ENCODE measurements around the gene FGF14. TPM values are rescaled to one million over a fixed set of nuclear protein-coding genes. Genes with fewer than 3 reads are reported as not detected.

FGF14 gene
- total RNA-seq, 1 donor from 2014 or later, result 4.6 TPM

DNA sequence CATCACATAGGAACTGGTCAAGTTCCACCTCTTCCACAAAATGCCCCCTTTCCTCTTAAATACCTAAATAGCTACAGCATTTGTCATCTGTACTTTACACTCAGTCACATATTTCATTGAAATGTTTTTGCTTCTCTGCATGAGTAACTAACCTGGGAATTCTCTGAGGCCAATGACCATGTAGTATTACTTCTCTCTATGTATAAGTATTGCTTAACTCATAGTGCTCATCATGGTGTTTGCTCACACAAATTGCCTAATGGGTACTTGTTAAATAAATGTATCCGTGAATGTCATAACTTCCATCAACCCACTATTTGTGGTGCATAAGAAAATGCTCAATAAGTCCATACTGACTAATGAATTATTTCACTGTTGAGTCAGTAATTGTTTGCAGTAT is 115.5 kb downstream of the FGF14 start:
- no peak for DNase-seq (ENCODE audit: low spot score, unreplicated experiment)
- H3K27me3 Mint-ChIP-seq, result no peaks in the 10 kb centered on the region
- TF ChIP-seq, protein P1, sequence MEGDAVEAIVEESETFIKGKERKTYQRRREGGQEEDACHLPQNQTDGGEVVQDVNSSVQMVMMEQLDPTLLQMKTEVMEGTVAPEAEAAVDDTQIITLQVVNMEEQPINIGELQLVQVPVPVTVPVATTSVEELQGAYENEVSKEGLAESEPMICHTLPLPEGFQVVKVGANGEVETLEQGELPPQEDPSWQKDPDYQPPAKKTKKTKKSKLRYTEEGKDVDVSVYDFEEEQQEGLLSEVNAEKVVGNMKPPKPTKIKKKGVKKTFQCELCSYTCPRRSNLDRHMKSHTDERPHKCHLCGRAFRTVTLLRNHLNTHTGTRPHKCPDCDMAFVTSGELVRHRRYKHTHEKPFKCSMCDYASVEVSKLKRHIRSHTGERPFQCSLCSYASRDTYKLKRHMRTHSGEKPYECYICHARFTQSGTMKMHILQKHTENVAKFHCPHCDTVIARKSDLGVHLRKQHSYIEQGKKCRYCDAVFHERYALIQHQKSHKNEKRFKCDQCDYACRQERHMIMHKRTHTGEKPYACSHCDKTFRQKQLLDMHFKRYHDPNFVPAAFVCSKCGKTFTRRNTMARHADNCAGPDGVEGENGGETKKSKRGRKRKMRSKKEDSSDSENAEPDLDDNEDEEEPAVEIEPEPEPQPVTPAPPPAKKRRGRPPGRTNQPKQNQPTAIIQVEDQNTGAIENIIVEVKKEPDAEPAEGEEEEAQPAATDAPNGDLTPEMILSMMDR (IDR thresholded peaks at IDR 0.05; ENCODE audit: unreplicated experiment), result no peak
- no peaks in the 10 kb centered on the region for H3K4me1 Mint-ChIP-seq (ENCODE audit: low read depth)
- H3K4me3 Mint-ChIP-seq (ENCODE audit: low read depth), result no peak overlapping the region
- H3K36me3 Mint-ChIP-seq (ENCODE audit: insufficient read depth), result no peaks in the 10 kb centered on the region
- H3K27ac Mint-ChIP-seq, result no peak overlapping the region
- no peaks in the 10 kb centered on the region for H3K9me3 Mint-ChIP-seq (ENCODE audit: low read depth)

GRCh38 chr13:102280366-102280765 is 121.5 kb downstream of the FGF14 start:
- DNase-seq (ENCODE audit: low spot score, unreplicated experiment), result no peak
- Mint-ChIP-seq H3K4me3 (ENCODE audit: low read depth) (no peak overlapping the region), H3K4me1 (ENCODE audit: low read depth) (no peaks in the 10 kb centered on the region), H3K27ac (no peak overlapping the region), H3K27me3 (no peaks in the 10 kb centered on the region), H3K36me3 (ENCODE audit: insufficient read depth) (no peaks in the 10 kb centered on the region), H3K9me3 (ENCODE audit: low read depth) (no peaks in the 10 kb centered on the region)
- TF ChIP-seq, protein P1 (IDR thresholded peaks at IDR 0.05; ENCODE audit: unreplicated experiment), result no peak

GRCh38 chr13:102277286-102277685 is 124.6 kb downstream of the FGF14 start:
- Mint-ChIP-seq H3K36me3 (ENCODE audit: insufficient read depth) (no peaks in the 10 kb centered on the region), H3K27me3 (no peaks in the 10 kb centered on the region), H3K4me1 (ENCODE audit: low read depth) (no peaks in the 10 kb centered on the region), H3K9me3 (ENCODE audit: low read depth) (no peaks in the 10 kb centered on the region), H3K4me3 (ENCODE audit: low read depth) (no peak overlapping the region), H3K27ac (no peak overlapping the region)
- no peak for DNase-seq (ENCODE audit: low spot score, unreplicated experiment)
- TF ChIP-seq, protein P1 (IDR thresholded peaks at IDR 0.05; ENCODE audit: unreplicated experiment), result no peak

DNA sequence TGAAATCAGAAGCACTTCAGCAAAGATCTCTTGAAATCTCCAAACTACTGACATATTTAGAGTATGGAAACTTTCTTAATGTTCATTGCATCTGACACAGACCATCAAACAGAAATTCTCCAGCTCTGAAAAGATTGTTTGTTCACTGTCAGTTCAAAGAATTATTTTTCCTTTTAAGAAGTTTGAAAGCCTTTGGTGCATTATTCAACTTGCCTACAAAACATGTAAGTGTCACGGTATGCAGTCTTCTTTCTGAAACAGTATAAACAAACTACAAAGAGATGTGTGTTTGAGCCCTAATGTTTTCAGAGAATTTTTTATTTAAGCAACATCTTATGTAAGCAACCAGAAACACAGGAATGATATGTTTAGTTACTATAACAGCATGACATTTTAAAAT is 125.4 kb downstream of the FGF14 start:
- no peak for DNase-seq (ENCODE audit: low spot score, unreplicated experiment)
- Mint-ChIP-seq H3K27ac (no peak overlapping the region), H3K27me3 (no peaks in the 10 kb centered on the region), H3K4me3 (ENCODE audit: low read depth) (no peak overlapping the region), H3K36me3 (ENCODE audit: insufficient read depth) (no peaks in the 10 kb centered on the region), H3K4me1 (ENCODE audit: low read depth) (no peaks in the 10 kb centered on the region), H3K9me3 (ENCODE audit: low read depth) (no peaks in the 10 kb centered on the region)
- TF ChIP-seq, protein P1 (IDR thresholded peaks at IDR 0.05; ENCODE audit: unreplicated experiment), result no peak

GRCh38 chr13:102275969-102276368 is 125.9 kb downstream of the FGF14 start:
- H3K4me3 Mint-ChIP-seq (ENCODE audit: low read depth), result no peak overlapping the region
- H3K36me3 Mint-ChIP-seq (ENCODE audit: insufficient read depth), result no peaks in the 10 kb centered on the region
- H3K27ac Mint-ChIP-seq, result no peak overlapping the region

More at GRCh38 chr13:102275969-102276368, 125.9 kb downstream of the FGF14 start:
- TF ChIP-seq, protein P1 (IDR thresholded peaks at IDR 0.05; ENCODE audit: unreplicated experiment), result no peak
- no peaks in the 10 kb centered on the region for H3K4me1 Mint-ChIP-seq (ENCODE audit: low read depth)
- no peaks in the 10 kb centered on the region for H3K27me3 Mint-ChIP-seq
- H3K9me3 Mint-ChIP-seq (ENCODE audit: low read depth), result no peaks in the 10 kb centered on the region
- no peak for DNase-seq (ENCODE audit: low spot score, unreplicated experiment)

All from progenitor cell of endocrine pancreas (in vitro differentiated cells).